Prostate gland (tissue), 2 donors: ENCODE results near the gene ZCCHC14. TPM values are rescaled to one million over a fixed set of nuclear protein-coding genes. Genes with fewer than 3 reads are reported as not detected.

Experiments
- DNase-seq: peaks from one replicate; pipeline ENCODE4 v3.0.0-alpha.2; 2019; ENCODE audit warnings: low spot score
- H3K27ac ChIP-seq, 2 donors: fragments of 200-600 bp; sonication (generic); 2 replicates each; pipeline ENCODE4 v1.5.1; 2017 to 2019
- H3K27me3 ChIP-seq: fragments of 200-600 bp; sonication (generic); replicated peaks from 2 replicates; pipeline ENCODE4 v1.5.1; 2019; ENCODE audit not compliant: insufficient read depth
- H3K36me3 ChIP-seq, 2 donors: fragments of 200-600 bp; sonication (generic); 1 replicate in 1 of 2; 2 replicates in 1 of 2; pipeline versions ENCODE4 v1.5.1 to v1.8.1; 2017 to 2019
- H3K4me1 ChIP-seq: fragments of 200-600 bp; sonication (generic); replicated peaks from 2 replicates; pipeline ENCODE4 v1.5.1; 2019
- H3K4me3 ChIP-seq, 2 donors: fragments of 200-600 bp; sonication (generic); 2 replicates each; pipeline ENCODE4 v1.5.1; 2017 to 2019
- H3K9me3 ChIP-seq: fragments of 200-600 bp; sonication (generic); 2 replicates; pipeline ENCODE4 v1.5.1; 2017
- CTCF ChIP-seq, 4 experiments: fragments of 200-600 bp in 2 of 4; fragments of 450-650 bp in 2 of 4; sonication (generic) in 2 of 4; IDR thresholded peaks; 1 replicate in 3 of 4; 2 replicates in 1 of 4; pipeline ENCODE4 v1.5.1; 2016 to 2019; ENCODE audit warnings: antibody characterized with exemption in 4 of 4, mild to moderate bottlenecking in 2 of 4, moderate library complexity in 2 of 4
- POLR2A ChIP-seq: fragments of 450-650 bp; IDR thresholded peaks from one replicate; pipeline ENCODE4 v1.6.1; 2016; ENCODE audit warnings: antibody characterized with exemption, mild to moderate bottlenecking
- POLR2AphosphoS5 ChIP-seq: sonication (generic); formaldehyde crosslinking; IDR thresholded peaks from one replicate; pipeline ENCODE4 v1.6.1; 2017; ENCODE audit warnings: antibody characterized with exemption
- WGBS: methylation state at CpG from one replicate; pipeline ENCODE4 v1.1.5; 2018; 5-methylcytosine and 5-hydroxymethylcytosine counted together
- intact Hi-C: fragments of 100-400 bp; cut with DNase I; formaldehyde crosslinking; loops from one replicate; pipeline ENCODE4 v1.14.2; 2022
- total RNA-seq, 2 donors: library from RNA; depleted of rRNA; stranded (reverse); fragments of >200 nt; gene quantifications; one replicate each; pipeline ENCODE4 v1.1.0, GENCODE V29; 2016

The ZCCHC14 gene
- total RNA-seq, 2 donors from 2014 or later, result 14.9 to 55.7 TPM

- Histone ChIP-seq H3K36me3 (no peaks in the 10 kb centered on the region), H3K9me3 (no peaks in the 10 kb centered on the region), H3K27me3 (no peaks in the 10 kb centered on the region), H3K27ac (no peak overlapping the region), H3K4me1 (peaks cover 3% of the 10 kb centered on the region), H3K4me3 (no peak overlapping the region)
- DNase-seq, result no peak
- intact Hi-C loops, result no loop called here
- WGBS, result 66% methylated on average over 4 of the region's 4 CpGs
- TF ChIP-seq POLR2AphosphoS5 (no peak), CTCF (IDR thresholded peaks at IDR 0.05) (no peak)
Observed at GRCh38 chr16:87457061-87457611, 35.7 kb downstream of the ZCCHC14 start.

GRCh38 chr16:87454391-87454790 lies 38.4 kb downstream of the ZCCHC14 start:
- no peaks in the 10 kb centered on the region for H3K9me3 ChIP-seq
- no peaks in the 10 kb centered on the region for H3K27me3 ChIP-seq
- TF ChIP-seq POLR2AphosphoS5, result no peak
- TF ChIP-seq CTCF (IDR thresholded peaks at IDR 0.05), result no peak
- TF ChIP-seq POLR2A, result no peak
- 95% methylated on average over 3 of the region's 3 CpGs for WGBS
- no peaks in the 10 kb centered on the region for H3K4me1 ChIP-seq
- no peak for DNase-seq
- H3K4me3 ChIP-seq, result no peak overlapping the region
- no peaks in the 10 kb centered on the region for H3K36me3 ChIP-seq
- no peak overlapping the region for H3K27ac ChIP-seq
- intact Hi-C loops, result no loop called here

DNA sequence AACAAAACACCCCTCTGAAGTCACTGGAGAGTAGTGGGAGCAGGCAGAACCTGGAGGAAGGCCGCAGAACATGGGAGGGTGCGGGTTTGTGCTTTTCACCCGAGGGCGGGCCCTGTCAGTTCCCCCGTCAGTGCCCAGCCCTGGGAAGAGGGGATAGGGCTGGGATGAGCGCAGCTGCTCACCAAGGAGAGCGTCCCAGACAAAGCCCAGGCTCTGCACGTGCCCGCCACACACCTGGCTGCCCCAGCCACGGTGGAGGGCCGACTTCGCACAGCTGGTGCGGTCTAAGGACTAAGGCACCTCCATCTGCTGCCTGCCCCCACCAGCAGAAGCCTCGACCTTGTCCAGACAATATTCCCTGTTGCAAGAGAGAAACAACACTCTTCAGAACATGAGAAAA lies 39.5 kb downstream of the ZCCHC14 start:
- H3K9me3 ChIP-seq, result no peaks in the 10 kb centered on the region
- no peak overlapping the region for H3K4me3 ChIP-seq
- H3K27ac ChIP-seq, result no peak overlapping the region
- no peaks in the 10 kb centered on the region for H3K4me1 ChIP-seq
- H3K27me3 ChIP-seq, result no peaks in the 10 kb centered on the region
- intact Hi-C loops, result no loop called here
- no peak for TF ChIP-seq POLR2AphosphoS5
- no peak for TF ChIP-seq CTCF (IDR thresholded peaks at IDR 0.05)
- no peak for TF ChIP-seq POLR2A
- H3K36me3 ChIP-seq, result no peaks in the 10 kb centered on the region
- no peak for DNase-seq
- WGBS, result 92% methylated on average over 14 of the region's 14 CpGs

DNA sequence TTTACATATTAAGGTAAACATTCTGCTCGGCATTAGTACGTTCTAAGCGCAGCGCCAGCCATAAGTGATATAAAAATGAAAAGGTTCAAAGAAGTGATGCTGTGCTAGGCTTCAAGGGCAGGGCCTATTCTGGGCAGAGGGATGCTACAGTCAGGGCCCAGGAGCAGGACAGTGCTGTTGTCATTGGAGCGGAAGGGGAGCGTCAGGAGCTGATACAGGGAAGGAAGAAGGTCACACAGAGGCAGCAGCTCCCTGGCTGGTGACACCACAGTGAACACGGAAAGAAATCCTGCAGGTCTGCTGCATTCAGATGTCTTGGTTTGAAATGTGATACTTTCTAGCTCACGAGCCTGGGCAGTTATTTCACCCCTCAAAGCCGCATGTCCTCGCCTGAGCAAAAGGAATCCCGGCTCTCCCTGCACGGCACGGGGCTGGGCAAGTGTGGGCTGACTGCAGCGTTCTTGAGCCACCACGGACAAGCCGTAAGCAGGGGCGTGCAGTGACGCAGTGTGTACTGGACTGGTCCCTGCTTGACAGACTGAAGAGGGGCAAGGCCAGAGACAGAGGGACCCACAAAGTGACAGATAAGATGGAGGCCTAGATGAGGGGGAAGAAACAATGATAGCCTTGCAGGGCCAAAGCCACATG lies 41.1 kb downstream of the ZCCHC14 start:
- intact Hi-C loops, result no loop called here
- no peak overlapping the region for H3K4me3 ChIP-seq
- no peak for TF ChIP-seq POLR2AphosphoS5
- TF ChIP-seq CTCF (IDR thresholded peaks at IDR 0.05), result no peak
- TF ChIP-seq POLR2A, result no peak
- no peak for DNase-seq
- no peaks in the 10 kb centered on the region for H3K9me3 ChIP-seq
- H3K36me3 ChIP-seq, result no peaks in the 10 kb centered on the region
- no peaks in the 10 kb centered on the region for H3K27me3 ChIP-seq
- 72% methylated on average over 18 of the region's 18 CpGs for WGBS
- H3K4me1 ChIP-seq, result no peaks in the 10 kb centered on the region
- no peak overlapping the region for H3K27ac ChIP-seq

- Histone ChIP-seq H3K27ac (no peak overlapping the region), H3K9me3 (no peaks in the 10 kb centered on the region), H3K27me3 (no peaks in the 10 kb centered on the region), H3K4me3 (no peak overlapping the region), H3K36me3 (no peaks in the 10 kb centered on the region), H3K4me1 (no peaks in the 10 kb centered on the region)
- intact Hi-C loops, result no loop called here
- TF ChIP-seq CTCF (IDR thresholded peaks at IDR 0.05), result no peak
- no peak for TF ChIP-seq POLR2A
- no peak for TF ChIP-seq POLR2AphosphoS5
- WGBS, result 97% methylated on average over 12 of the region's 12 CpGs
- DNase-seq, result no peak
Observed at GRCh38 chr16:87448866-87449265, 44.0 kb downstream of the ZCCHC14 start.
